ENCODE results near the gene MFAP2.

DNA sequence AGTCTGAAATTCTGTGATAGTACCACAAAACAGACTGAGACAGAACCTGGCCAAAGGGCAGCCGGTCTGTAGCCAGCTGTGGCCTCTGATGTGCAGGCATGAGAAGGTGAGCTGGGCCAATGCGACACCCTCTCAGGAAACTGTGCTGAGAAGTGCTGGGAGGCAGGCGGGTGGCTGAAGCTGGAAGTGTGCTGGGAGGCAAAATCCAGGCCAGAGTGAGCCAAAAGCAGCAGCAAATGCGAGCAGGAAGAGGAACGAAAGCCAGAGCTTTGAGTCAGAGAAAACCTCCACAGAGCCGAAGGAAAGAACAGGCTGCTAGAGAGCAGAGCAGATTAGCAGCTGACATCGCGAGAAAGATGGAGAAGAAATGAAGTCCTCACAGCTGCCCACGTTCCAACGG, 41.5 kb upstream of the MFAP2 start:
- TF ChIP-seq, protein P1, sequence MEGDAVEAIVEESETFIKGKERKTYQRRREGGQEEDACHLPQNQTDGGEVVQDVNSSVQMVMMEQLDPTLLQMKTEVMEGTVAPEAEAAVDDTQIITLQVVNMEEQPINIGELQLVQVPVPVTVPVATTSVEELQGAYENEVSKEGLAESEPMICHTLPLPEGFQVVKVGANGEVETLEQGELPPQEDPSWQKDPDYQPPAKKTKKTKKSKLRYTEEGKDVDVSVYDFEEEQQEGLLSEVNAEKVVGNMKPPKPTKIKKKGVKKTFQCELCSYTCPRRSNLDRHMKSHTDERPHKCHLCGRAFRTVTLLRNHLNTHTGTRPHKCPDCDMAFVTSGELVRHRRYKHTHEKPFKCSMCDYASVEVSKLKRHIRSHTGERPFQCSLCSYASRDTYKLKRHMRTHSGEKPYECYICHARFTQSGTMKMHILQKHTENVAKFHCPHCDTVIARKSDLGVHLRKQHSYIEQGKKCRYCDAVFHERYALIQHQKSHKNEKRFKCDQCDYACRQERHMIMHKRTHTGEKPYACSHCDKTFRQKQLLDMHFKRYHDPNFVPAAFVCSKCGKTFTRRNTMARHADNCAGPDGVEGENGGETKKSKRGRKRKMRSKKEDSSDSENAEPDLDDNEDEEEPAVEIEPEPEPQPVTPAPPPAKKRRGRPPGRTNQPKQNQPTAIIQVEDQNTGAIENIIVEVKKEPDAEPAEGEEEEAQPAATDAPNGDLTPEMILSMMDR (IDR thresholded peaks at IDR 0.05): no peak
- no peak for TF ChIP-seq POLR2A (IDR thresholded peaks at IDR 0.05)
